Stimulated activated CD8-positive, alpha-beta memory T cell treated with anti-CD3 and anti-CD28 coated beads, Interleukin-4, amount 100 ng/mL, for 24 hours (primary cell): Measurements from ENCODE around the gene HAGH.

Experiments used
- DNase-seq: peaks from one replicate; pipeline ENCODE4 v3.0.0-alpha.2; 2020; ENCODE audit warnings: low read depth

HAGH gene

GRCh38 chr16:1786242-1787055 lies 40.2 kb downstream of the HAGH start:
- DNase-seq: no peak

DNA sequence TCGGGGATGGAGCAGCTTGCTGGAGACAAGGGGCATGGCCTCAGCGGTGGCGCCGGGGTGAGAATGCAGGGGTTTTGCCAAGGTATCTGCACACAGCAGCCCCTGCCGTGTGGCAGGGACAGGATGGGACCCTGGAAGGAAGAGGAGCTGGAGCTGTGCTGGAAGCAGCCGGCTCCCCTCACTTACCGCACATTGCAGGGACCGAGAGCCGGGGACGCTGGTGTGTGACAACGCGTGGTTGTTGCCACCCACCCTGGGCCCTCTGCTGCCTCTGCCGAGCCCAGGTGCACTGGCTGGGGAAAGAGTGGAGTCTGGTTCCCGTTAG lies 40.8 kb downstream of the HAGH start:
- DNase-seq: no peak

GRCh38 chr16:1784977-1785845 lies 41.4 kb downstream of the HAGH start:
- no peak for DNase-seq

DNA sequence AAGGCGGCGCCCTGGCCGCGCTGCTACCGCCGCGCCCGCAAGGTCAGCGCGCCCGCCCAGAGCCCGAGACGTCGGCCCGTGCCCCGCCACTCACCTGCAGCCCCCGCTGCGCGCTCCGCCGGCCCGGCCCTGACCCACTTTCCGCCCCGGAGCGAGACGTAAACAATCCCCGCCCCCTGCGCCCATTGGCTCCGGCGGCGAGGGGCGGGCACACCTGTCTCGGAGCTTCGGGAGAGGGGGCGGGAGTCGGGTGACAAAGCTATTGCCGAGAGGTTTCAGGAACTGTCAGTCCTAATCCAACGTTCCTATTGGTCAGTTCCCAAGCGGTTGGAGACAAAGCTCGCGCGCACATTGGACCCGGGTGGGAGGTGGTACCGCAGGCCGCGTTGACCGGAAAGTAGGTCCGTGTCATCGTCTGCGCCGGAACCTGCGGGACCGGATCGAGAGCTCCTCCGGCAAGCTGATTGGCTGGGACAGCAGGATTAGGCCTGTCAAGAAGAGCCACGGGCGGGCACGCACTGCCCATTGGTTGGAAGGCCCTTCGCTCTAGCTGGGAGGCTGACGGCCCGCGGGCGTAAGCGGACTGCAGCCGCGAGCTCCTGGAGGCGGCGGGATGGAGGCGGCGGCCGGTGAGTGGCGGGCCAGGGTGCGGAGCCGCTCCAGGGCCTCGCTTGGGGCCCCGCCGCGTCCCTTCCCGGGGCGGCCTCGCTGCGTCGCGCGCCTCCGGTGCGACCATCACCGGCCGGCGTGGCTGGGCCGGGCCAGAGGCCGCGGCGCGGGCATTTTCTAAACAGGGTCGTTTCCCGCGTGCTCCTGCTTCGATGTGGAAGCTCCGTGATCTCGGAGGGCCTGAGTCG lies 44.0 kb downstream of the HAGH start, which contains the start of the genes NUBP2 and SPSB3:
NUBP2 (plus strand) TSS at position 553 of the 857 bp plus-strand sequence; CDS start at position 614, 61 bp downstream.
SPSB3 (minus strand) TSS at position 164 of the 857 bp plus-strand sequence. CDS start 1,088 bp downstream, outside the sequence.
- peak; percentile 96 for DNase-seq

- no peak for DNase-seq
These were observed 44.7 kb downstream of the HAGH start for GRCh38 chr16:1781758-1782407.

DNA sequence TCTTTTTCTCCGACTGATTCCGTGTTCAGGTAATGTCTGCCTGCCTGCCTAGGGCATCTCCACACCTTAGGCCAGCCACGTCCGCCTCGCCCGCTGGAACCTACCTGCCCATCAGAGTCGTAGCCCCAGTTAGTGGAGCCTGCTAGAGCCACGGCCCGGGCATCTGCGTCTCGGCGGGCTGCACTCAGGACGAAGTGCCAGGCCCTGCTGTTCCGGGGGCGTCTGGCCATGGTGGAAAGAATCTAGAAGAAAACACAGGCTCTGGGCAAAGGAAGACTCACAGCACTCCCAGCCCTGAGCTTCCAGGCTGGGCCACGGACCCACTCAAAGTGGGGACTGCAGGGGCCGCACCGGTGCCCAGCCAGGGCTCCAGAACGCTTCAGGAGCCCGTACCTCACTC lies 45.4 kb downstream of the HAGH start:
- DNase-seq: no peak

- no peak for DNase-seq
These were observed 46.0 kb downstream of the HAGH start for GRCh38 chr16:1780677-1781072.

DNA sequence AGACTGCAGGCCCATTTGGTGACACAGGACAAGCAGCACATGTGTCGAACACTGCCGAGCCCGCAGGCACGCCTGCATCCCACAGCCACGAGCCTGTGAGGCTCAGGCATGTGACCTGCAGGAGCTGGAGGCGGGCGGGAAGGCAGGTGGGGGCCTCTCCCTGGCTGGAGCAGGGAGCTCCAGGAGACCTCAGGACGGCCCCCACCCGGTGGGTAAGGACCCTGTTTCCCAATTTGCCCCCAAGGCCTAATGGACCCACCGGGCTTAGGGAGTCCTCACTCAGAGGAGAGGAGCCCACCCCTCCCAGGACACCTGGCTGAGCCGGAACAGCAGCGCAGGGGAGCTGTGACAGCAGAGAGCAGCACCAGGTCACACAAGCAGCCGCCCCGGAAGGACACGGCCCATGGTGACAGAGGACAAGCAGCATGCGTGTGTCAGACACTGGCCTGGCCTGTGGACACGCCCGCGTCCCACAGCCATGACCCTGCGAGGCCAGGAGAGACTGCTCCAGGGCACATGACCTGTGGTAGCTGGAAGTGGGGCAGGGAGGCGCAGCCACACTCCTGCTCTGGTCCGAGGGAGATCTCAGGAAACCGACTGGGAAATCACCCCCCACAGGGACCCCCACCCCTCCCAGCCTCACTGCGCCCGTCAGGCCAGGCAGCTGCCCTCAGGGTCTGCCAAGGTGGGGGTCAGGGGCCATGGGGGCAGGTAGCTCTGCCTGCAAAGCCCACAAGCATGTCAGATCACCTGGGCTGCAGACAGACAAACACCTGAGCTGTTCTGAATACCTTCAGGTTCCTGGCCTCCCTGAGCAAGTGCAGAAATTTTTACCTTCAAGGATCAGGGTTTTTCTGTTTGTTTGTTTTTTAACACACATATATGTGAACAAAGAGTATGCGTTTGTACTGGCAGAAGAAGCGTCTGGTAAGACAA lies 46.6 kb downstream of the HAGH start:
- DNase-seq: no peak

DNA sequence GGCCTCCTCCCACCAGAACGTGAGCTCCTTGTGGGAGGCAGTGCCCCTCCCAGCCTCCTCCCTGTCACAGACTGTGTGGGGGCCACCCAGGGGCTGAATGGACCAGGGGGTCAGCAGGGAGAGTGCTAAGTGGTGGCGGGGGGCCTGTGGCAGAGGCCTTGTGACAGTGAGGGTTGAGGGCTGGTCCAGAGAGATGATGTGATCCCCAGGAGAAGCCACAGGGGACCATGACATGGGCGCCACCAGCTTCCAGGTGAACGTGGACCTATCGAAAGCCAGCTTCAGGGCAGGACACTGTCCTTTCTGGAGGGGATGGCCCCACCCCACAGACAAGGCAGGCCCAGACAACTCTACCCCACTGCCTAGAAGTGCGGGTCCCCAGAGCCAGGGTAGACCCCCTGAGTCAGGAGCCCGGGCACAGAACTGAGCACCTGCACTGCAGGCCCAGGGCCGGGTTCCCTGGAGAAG lies 47.4 kb downstream of the HAGH start:
- DNase-seq: no peak

GRCh38 chr16:1778200-1779179 lies 48.1 kb downstream of the HAGH start:
- no peak for DNase-seq

DNA sequence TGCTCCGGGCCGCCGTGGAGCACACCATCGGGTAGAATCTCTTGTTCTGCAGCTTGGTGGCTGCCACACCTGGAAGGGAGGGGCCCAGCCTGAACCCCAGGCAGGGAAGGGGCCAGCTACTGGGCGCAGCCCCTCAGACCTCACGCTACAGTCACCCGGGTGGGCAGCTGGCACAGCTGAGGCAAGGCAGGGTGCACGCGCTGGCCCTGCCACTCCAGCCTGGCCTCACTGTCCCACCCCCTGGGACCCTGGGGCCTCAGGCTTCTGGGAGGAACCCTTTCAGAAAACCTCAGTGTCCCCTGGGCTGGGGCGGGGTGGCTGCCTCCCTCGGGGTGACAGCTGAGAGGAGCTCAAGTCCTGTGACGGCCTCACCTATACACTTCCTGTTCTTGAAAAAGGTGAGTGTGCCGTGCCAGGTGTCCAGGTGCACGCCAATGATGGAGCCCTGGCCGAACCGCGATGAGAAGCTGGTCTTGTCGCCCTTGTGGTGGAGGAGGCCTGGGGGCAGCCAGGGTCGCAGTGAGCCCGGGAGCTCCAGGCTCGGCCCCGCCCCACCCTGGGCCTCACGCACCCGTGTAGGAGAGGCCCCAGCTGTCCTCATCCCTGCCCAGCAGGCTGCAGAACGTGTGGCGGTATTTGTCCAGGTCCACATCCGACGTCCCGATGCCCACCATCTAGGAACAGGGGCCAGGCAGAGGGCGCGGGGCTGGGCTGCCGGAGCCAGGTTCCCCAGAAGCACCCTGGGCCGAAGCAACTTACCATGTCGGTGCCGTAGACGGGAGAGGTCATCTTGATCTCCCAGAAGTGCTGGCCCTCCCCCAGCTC lies 49.0 kb downstream of the HAGH start:
- DNase-seq: no peak

DNA sequence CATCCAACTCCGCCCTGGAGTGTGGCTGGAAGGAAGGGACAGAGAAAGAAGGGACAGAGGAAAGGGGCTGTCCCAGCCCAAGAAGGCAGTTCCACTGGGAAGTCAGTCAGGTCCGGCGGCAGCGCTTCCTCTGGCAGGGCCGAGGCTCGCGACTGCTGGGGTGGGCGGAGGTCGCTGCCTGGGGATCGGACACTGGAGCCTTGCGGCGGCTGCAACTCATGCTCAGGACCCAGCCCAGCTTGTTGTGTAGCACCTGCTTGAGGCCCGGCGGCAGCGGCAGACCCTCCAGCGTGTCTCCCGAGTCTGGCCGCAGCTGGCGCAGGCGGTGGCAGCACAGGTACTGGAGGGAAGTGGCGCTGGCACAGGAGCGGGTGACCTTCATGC lies 49.6 kb downstream of the HAGH start:
- DNase-seq: no peak

DNA sequence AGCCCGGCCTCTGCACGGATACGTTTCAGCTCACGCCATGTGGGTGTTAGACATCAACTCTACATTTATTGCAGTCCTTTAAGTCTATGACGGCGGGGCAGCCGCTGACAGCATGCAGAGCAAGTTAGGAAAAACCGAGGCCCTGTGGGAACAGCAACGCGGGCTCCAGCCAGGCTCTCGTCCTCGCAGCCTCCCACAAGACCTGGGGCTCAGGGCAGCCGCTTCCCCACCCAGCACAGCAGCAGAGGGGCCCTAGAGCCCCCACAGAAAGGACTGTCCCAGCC lies 50.0 kb downstream of the HAGH start:
- DNase-seq: no peak

DNA sequence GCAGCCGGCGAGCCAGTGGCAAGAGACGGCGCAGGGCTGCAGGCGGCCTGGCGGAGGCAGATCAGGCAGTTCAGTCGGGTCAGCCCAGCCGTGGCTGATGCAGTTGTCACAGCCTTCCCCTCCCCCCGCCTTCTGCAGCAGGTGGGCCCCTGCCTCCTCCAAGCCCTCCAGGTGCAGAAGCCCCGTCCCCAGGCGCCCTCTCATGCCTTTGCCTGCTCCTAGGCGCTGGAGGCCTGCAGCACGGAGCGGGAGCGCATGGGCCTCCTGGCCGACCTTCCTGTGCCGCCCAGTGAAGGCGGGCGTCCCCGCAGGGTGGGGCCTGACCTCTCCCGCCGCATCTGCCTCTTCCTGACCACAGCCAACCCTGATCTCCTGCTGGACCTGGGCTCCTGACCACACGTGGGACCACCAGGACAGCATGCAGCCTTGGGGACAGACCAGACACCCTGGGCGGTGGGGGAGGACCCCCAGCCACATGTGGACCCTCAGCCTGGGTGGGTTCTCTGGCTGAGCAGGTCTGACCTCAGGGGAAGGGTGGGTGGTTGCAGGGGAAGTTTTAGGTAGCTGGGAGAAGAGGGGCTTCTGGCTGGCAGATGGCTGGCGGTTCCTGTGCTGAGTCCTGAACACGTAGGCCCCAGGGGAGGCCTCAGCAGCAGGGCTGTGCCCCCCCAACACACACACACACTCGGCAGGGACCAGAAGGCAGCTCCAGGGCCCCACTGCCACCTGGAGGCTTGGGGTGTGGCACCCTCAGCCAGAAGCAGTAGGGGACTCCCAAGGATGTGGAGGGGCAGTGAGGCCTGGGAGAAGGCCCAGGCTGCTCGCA lies 50.6 kb downstream of the HAGH start:
- no peak for DNase-seq

GRCh38 chr16:1775006-1775845 lies 51.4 kb downstream of the HAGH start:
- no peak for DNase-seq

- no peak for DNase-seq
These were observed 52.2 kb downstream of the HAGH start for GRCh38 chr16:1774448-1774780.
